HepG2 (cell line): ENCODE measurements around the gene PACS1. TPM values are rescaled to one million over a fixed set of nuclear protein-coding genes. Genes with fewer than 3 reads are reported as not detected.
A peak's percentile ranks its signal among the peaks of the same experiment; 100 is the strongest.

Experiments
- ADNP ChIP-seq: sonication (generic); formaldehyde crosslinking; IDR thresholded peaks from 2 replicates; pipeline ENCODE4 v1.4.0; 2020; ENCODE audit warnings: missing genetic modification reagents
- BCL6 ChIP-seq: IDR thresholded peaks from 2 replicates; pipeline ENCODE4 v1.6.1; 2016; ENCODE audit warnings: missing genetic modification reagents, missing compliant biosample characterization
- DRAP1 ChIP-seq: IDR thresholded peaks from 2 replicates; pipeline ENCODE4 v1.6.1; 2016; ENCODE audit warnings: missing genetic modification reagents, missing compliant biosample characterization
- EP300 ChIP-seq, 3 experiments: sonication (generic) in 1 of 3; formaldehyde crosslinking in 1 of 3; IDR thresholded peaks; 2 replicates each; pipeline versions ENCODE4 v1.5.1 to v1.6.1; 2011 to 2020; ENCODE audit warnings: low read depth in 2 of 3, low read length in 2 of 3, borderline replicate concordance in 1 of 3, improper control_type of control experiment in 1 of 3, mild to moderate bottlenecking in 1 of 3, missing genetic modification reagents in 1 of 3, moderate library complexity in 1 of 3
- HCFC1 ChIP-seq: fragments of 150-350 bp; IDR thresholded peaks from 2 replicates; pipeline ENCODE4 v1.6.1; 2014; ENCODE audit warnings: low read depth, low read length
- HINFP ChIP-seq: sonication (generic); formaldehyde crosslinking; IDR thresholded peaks from 2 replicates; pipeline ENCODE4 v1.4.0; 2020; ENCODE audit warnings: low read depth, mild to moderate bottlenecking, missing genetic modification reagents
- NFYC ChIP-seq: IDR thresholded peaks from 2 replicates; pipeline ENCODE4 v1.6.1; 2016; ENCODE audit warnings: missing genetic modification reagents, missing compliant biosample characterization
- NR2C2 ChIP-seq: sonication (generic); formaldehyde crosslinking; IDR thresholded peaks from 2 replicates; pipeline ENCODE4 v1.4.0; 2020; ENCODE audit warnings: missing genetic modification reagents, mild to moderate bottlenecking, moderate library complexity, borderline replicate concordance
- PATZ1 ChIP-seq: sonication (generic); formaldehyde crosslinking; IDR thresholded peaks from 2 replicates; pipeline ENCODE4 v1.4.0; 2020; ENCODE audit warnings: missing genetic modification reagents
- RAD21 ChIP-seq: fragments of 450-650 bp; formaldehyde crosslinking; IDR thresholded peaks from 2 replicates; pipeline ENCODE4 v1.5.0; 2020; ENCODE audit warnings: mild to moderate bottlenecking
- RFXAP ChIP-seq: sonication (generic); formaldehyde crosslinking; IDR thresholded peaks from 2 replicates; pipeline ENCODE4 v1.4.0; 2020; ENCODE audit warnings: missing genetic modification reagents, borderline replicate concordance
- SP4 ChIP-seq: sonication (generic); formaldehyde crosslinking; IDR thresholded peaks from 2 replicates; pipeline ENCODE4 v1.8.1; 2023; ENCODE audit warnings: mild to moderate bottlenecking, missing genetic modification reagents
- TAF15 ChIP-seq: fragments of 200-400 bp; formaldehyde crosslinking; IDR thresholded peaks from one replicate; pipeline ENCODE4 v1.6.1; 2018; ENCODE audit warnings: mild to moderate bottlenecking, low read depth, low read length; ENCODE audit not compliant: poor library complexity, severe bottlenecking
- TFDP2 ChIP-seq: sonication (generic); formaldehyde crosslinking; IDR thresholded peaks from 2 replicates; pipeline ENCODE4 v1.4.0; 2020; ENCODE audit warnings: missing genetic modification reagents
- THAP8 ChIP-seq: sonication (generic); formaldehyde crosslinking; IDR thresholded peaks from 2 replicates; pipeline ENCODE4 v1.5.1; 2020; ENCODE audit warnings: missing genetic modification reagents, mild to moderate bottlenecking, borderline replicate concordance
- ZFX ChIP-seq: sonication (generic); formaldehyde crosslinking; IDR thresholded peaks from 2 replicates; pipeline ENCODE4 v1.4.0; 2020; ENCODE audit warnings: mild to moderate bottlenecking, low read depth, missing genetic modification reagents, moderate library complexity
- ZNF350 ChIP-seq: sonication (generic); formaldehyde crosslinking; IDR thresholded peaks from 2 replicates; pipeline ENCODE4 v1.4.0; 2020; ENCODE audit warnings: mild to moderate bottlenecking, low read depth, missing genetic modification reagents, borderline replicate concordance
- ZNF496 ChIP-seq: sonication (generic); formaldehyde crosslinking; IDR thresholded peaks from 2 replicates; pipeline ENCODE4 v1.8.1; 2023; ENCODE audit warnings: mild to moderate bottlenecking, moderate library complexity, missing genetic modification reagents; ENCODE audit not compliant: insufficient replicate concordance
- ZNF564 ChIP-seq: sonication (generic); formaldehyde crosslinking; IDR thresholded peaks from 2 replicates; pipeline ENCODE4 v1.8.1; 2023; ENCODE audit warnings: mild to moderate bottlenecking, missing genetic modification reagents
- ZNF713 ChIP-seq: sonication (generic); formaldehyde crosslinking; IDR thresholded peaks from 2 replicates; pipeline ENCODE4 v1.4.0; 2020; ENCODE audit warnings: mild to moderate bottlenecking, missing genetic modification reagents
- ZNF773 ChIP-seq: sonication (generic); formaldehyde crosslinking; IDR thresholded peaks from 2 replicates; pipeline ENCODE4 v1.4.0; 2020; ENCODE audit warnings: missing genetic modification reagents, borderline replicate concordance
- ZNF883 ChIP-seq: sonication (generic); formaldehyde crosslinking; IDR thresholded peaks from 2 replicates; pipeline ENCODE4 v1.5.1; 2020; ENCODE audit warnings: mild to moderate bottlenecking, missing genetic modification reagents; ENCODE audit errors: not compliant biosample characterization
- polyA plus RNA-seq, 8 experiments: library from polyadenylated mRNA; depleted of rRNA in 3 of 8; stranded (reverse) in 7 of 8; unstranded in 1 of 8; fragments of >200 nt; fragmentation: Illumina TruSeq in 4 of 8; extraction: Trizol in 4 of 8; gene quantifications; 2 replicates each; pipeline versions ENCODE4 v1.2.1 to v1.2.3, GENCODE V29; 2011 to 2016; ENCODE audit warnings: low read depth in 4 of 8, missing spikeins in 1 of 8, mixed read lengths in 1 of 8; ENCODE audit not compliant: insufficient read depth in 1 of 8
- total RNA-seq, 5 experiments: library from RNA; depleted of rRNA; stranded (reverse); fragments of >200 nt; fragmentation: Illumina TruSeq; extraction: Trizol; gene quantifications; 2 replicates each; pipeline ENCODE4 v1.2.3, GENCODE V29; 2016; ENCODE audit warnings: low read depth in 1 of 5

Gene PACS1
- total and polyA plus RNA-seq, 2 of the 13 experiments (the other 11 are each of a cell fraction or from before 2014, with no cell fraction given) = 7.6 to 8.6 TPM

- 0 out of 2 replicates have a peak, but pooled peaks have one; percentile 30 for TF ChIP-seq THAP8 (CRISPR knock-in tag)
- no peak for TF ChIP-seq ZNF773
- TF ChIP-seq ZNF350 (CRISPR knock-in tag) = peak; percentile 25; the same call in 1 of the 2 replicates
- TF ChIP-seq NR2C2 (CRISPR knock-in tag) = peak; percentile 75; the same call in 1 of the 2 replicates
- TF ChIP-seq ZNF883 = peak; percentile 33
- peak; percentile 94 for TF ChIP-seq HCFC1
- no peak for TF ChIP-seq EP300 (IDR thresholded peaks at IDR 0.05; ENCODE audit: low read depth in 2 of 2, low read length in 2 of 2)
- no peak for TF ChIP-seq EP300 (CRISPR knock-in tag; IDR thresholded peaks at IDR 0.05; ENCODE audit: borderline replicate concordance)
- 0 out of 2 replicates have a peak, but pooled peaks have one; percentile 8 for TF ChIP-seq RFXAP (CRISPR knock-in tag)
- TF ChIP-seq BCL6 = no peak
- 0 out of 2 replicates have a peak, but pooled peaks have one; percentile 18 for TF ChIP-seq ZNF713 (CRISPR knock-in tag)
- peak; percentile 88 for TF ChIP-seq TFDP2 (CRISPR knock-in tag)
- no peak for TF ChIP-seq TAF15
- TF ChIP-seq ZNF564 (CRISPR knock-in tag) = 0 out of 2 replicates have a peak, but pooled peaks have one; percentile 15
- TF ChIP-seq RAD21 (CRISPR knock-in tag) = peak; percentile 27; the same call in 1 of the 2 replicates
- peak; percentile 78; the same call in 1 of the 2 replicates for TF ChIP-seq PATZ1 (CRISPR knock-in tag)
- peak; percentile 38; the same call in 1 of the 2 replicates for TF ChIP-seq DRAP1
- TF ChIP-seq ZFX (CRISPR knock-in tag) = peak; percentile 72
- TF ChIP-seq HINFP (CRISPR knock-in tag) = 0 out of 2 replicates have a peak, but pooled peaks have one; percentile 70
- no peak for TF ChIP-seq ZNF496 (CRISPR knock-in tag)
- TF ChIP-seq SP4 = peak; percentile 57; the same call in 1 of the 2 replicates
- peak; percentile 45 for TF ChIP-seq NFYC (CRISPR knock-in tag)
- TF ChIP-seq ADNP = no peak
These were observed 198.3 kb downstream of the PACS1 start, which contains the start of gene RAB1B (continued) for GRCh38 chr11:66268244-66268951.
